Activated CD8-positive, alpha-beta memory T cell treated with anti-CD3 and anti-CD28 coated beads for 24 hours (primary cell): Measurements from ENCODE around the gene C19orf33.

ENCODE experiments used
- DNase-seq: peaks from one replicate; pipeline ENCODE4 v3.0.0-alpha.2; 2020

The C19orf33 gene

DNA sequence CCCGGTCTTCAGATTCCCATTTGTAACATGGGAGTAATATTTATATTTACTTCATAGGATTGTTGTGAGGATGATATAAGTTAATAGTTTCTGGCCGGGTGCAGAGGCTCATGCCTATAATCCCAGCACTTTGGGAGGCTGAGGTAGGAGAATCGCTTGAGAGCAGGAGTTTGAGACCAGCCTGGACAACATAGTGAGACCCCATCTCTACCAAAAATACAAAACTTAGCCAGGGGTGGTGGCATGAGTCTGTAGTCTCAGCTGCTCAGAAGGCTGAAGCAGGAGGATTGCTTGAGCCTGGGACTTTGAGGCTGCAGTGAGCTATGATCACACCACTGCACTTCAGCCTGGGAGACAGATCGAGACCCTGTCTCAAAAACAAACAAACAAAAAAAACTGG, 42.8 kb downstream of the C19orf33 start:
- no peak for DNase-seq

DNA sequence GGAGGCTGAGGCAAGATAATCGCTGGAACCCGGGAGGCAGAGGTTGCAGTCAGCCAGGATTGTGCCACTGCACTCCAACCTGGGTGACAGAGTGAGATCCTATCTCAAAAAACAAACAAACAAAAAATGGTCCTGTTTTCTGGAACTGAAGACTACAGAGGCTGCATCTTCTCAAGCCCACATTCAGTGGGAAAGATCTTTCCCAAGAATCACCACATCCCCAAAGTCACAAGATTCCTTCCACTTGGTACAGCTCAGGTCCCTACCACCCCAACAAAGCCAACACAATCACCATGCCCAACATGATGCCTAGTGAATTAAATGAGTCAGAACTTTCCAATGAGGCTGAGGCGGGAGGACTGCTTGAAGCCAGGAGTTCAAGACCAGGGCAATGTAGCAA, 46.8 kb downstream of the C19orf33 start:
- no peak for DNase-seq

DNA sequence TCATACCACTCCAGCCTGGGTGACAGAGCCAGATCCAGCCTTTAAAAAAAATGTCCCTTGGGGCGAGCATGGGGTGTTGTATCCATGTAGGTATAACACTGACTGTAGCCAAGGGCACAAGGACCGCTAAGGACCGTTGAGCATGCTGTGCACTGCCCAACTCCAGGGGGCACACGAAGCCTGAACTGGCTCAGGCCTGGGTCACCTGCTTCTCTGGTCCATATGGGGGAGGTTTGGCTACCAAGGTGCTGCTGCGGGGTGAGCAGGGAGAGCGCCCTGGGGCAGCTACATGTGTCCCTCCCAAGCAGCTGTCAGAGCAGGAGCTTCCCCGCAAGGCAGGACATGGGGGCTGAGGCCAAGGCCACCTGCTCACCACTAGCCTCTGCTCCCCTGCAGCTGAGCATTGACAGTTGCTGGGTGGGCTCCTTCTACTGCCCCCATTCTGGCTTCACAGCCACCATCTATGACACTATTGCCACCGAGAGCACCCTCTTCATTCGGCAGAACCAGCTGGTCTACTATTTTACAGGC, 47.9 kb downstream of the C19orf33 start:
- DNase-seq: no peak

DNA sequence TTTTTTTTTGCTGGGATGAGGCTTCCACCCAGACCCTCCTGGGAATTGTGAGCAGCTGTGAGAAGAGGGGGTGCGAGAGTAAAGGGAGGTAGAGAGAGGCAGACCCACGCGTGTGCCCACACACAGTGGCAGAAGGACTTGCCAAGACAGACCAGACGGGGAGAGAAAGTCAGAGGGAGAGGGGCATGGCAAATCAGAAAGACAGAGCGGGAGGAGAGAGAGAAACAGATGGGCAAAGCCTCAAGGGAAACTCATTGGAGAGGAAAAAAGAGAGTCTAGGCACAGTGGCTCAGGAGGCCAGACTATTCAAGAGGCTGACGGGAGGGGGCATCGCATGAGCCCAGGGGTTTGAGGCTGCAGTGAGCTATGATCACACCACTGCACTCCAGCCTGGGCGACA, 48.6 kb downstream of the C19orf33 start:
- no peak for DNase-seq
